ENCODE data around the gene TLR10. TPM values are rescaled to one million over a fixed set of nuclear protein-coding genes. Genes with fewer than 3 reads are reported as not detected.

Gene TLR10
- total RNA-seq, 1 experiment from 2014 or later, result not detected

GRCh38 chr4:38745881-38746280, 36.9 kb downstream of the TLR10 start:
- no peak overlapping the region for H3K9ac ChIP-seq (ENCODE audit: low read length)
- H3K27me3 ChIP-seq (ENCODE audit: low read length), result no peaks in the 10 kb centered on the region
- ChIA-PET CTCF (no interaction called here), POLR2A (ENCODE audit: unreplicated experiment) (interaction anchor here (0.7 kb wide), 1 partner anchor 181 kb away, joined by 11 read pairs; no protein-coding TSS in a partner anchor)
- H3K27ac ChIP-seq (ENCODE audit: low read length), result no peak overlapping the region
- H4K20me1 ChIP-seq (ENCODE audit: low read length), result no peaks in the 10 kb centered on the region
- intact Hi-C loops (cut with micrococcal nuclease), result no loop called here
- H3K36me3 ChIP-seq (ENCODE audit: low read depth, low read length), result no peaks in the 10 kb centered on the region
- no TSS peak for BruUV-seq (replicated peaks)
- H3K4me3 ChIP-seq (ENCODE audit: low read length), result no peak overlapping the region
- no peaks in the 10 kb centered on the region for H3K9me2 ChIP-seq (replicated peaks; ENCODE audit: low read length)
- no peaks in the 10 kb centered on the region for H3F3A ChIP-seq (ENCODE audit: low read length, unreplicated experiment)
- no peaks in the 10 kb centered on the region for H3K9me3 ChIP-seq (ENCODE audit: low read length)
- no peaks in the 10 kb centered on the region for H3K4me1 ChIP-seq (ENCODE audit: insufficient read depth, low read length)
- no peak overlapping the region for H3K4me2 ChIP-seq (ENCODE audit: low read length)
- DNase-seq (no peak), ATAC-seq (no peak)
- H2AFZ ChIP-seq (ENCODE audit: low read length), result no peak overlapping the region
- no peaks in the 10 kb centered on the region for H3K79me2 ChIP-seq (ENCODE audit: low read length)
- TF ChIP-seq CTCF (conservative IDR thresholded peaks at IDR 0.05; ENCODE audit: low read depth, low read length), result no peak
- TF ChIP-seq EZH2 (IDR thresholded peaks at IDR 0.05; ENCODE audit: low read length, unreplicated experiment), result no peak
- TF ChIP-seq EZH2phosphoT487 (IDR thresholded peaks at IDR 0.05; ENCODE audit: borderline replicate concordance, low read length), result no peak

GRCh38 chr4:38743866-38744265, 38.9 kb downstream of the TLR10 start:
- no peak for ATAC-seq
- H3K9ac ChIP-seq (ENCODE audit: low read length), result no peak overlapping the region
- H3K4me1 ChIP-seq (ENCODE audit: insufficient read depth, low read length), result no peaks in the 10 kb centered on the region
- no peaks in the 10 kb centered on the region for H3K79me2 ChIP-seq (ENCODE audit: low read length)
- H3K4me3 ChIP-seq (ENCODE audit: low read length), result no peak overlapping the region
- H3K4me2 ChIP-seq (ENCODE audit: low read length), result no peak overlapping the region
- ChIA-PET POLR2A (ENCODE audit: unreplicated experiment) (no interaction called here), CTCF (no interaction called here)
- BruUV-seq (replicated peaks), result no TSS peak
- no peaks in the 10 kb centered on the region for H4K20me1 ChIP-seq (ENCODE audit: low read length)
- no peaks in the 10 kb centered on the region for H3K9me2 ChIP-seq (replicated peaks; ENCODE audit: low read length)
- H3K9me3 ChIP-seq (ENCODE audit: low read length), result no peaks in the 10 kb centered on the region
- no peaks in the 10 kb centered on the region for H3K36me3 ChIP-seq (ENCODE audit: low read depth, low read length)
- no peak for TF ChIP-seq EZH2 (IDR thresholded peaks at IDR 0.05; ENCODE audit: low read length, unreplicated experiment)
- TF ChIP-seq CTCF (conservative IDR thresholded peaks at IDR 0.05; ENCODE audit: low read depth, low read length), result no peak
- TF ChIP-seq EZH2phosphoT487 (IDR thresholded peaks at IDR 0.05; ENCODE audit: borderline replicate concordance, low read length), result no peak
- H3K27me3 ChIP-seq (ENCODE audit: low read length), result no peaks in the 10 kb centered on the region
- intact Hi-C loops (cut with micrococcal nuclease), result no loop called here
- H2AFZ ChIP-seq (ENCODE audit: low read length), result no peak overlapping the region
- H3F3A ChIP-seq (ENCODE audit: low read length, unreplicated experiment), result no peaks in the 10 kb centered on the region
- DNase-seq, result no peak
- no peak overlapping the region for H3K27ac ChIP-seq (ENCODE audit: low read length)

- ChIA-PET POLR2A (ENCODE audit: unreplicated experiment) (no interaction called here), CTCF (no interaction called here)
- TF ChIP-seq CTCF (conservative IDR thresholded peaks at IDR 0.05; ENCODE audit: low read depth, low read length), result no peak
- TF ChIP-seq EZH2 (IDR thresholded peaks at IDR 0.05; ENCODE audit: low read length, unreplicated experiment), result no peak
- TF ChIP-seq EZH2phosphoT487 (IDR thresholded peaks at IDR 0.05; ENCODE audit: borderline replicate concordance, low read length), result no peak
- BruUV-seq (replicated peaks), result no TSS peak
- no peak overlapping the region for H3K27ac ChIP-seq (ENCODE audit: low read length)
- no peak overlapping the region for H2AFZ ChIP-seq (ENCODE audit: low read length)
- no peaks in the 10 kb centered on the region for H3K9me3 ChIP-seq (ENCODE audit: low read length)
- no peaks in the 10 kb centered on the region for H3K9me2 ChIP-seq (replicated peaks; ENCODE audit: low read length)
- H3F3A ChIP-seq (ENCODE audit: low read length, unreplicated experiment), result no peaks in the 10 kb centered on the region
- no peaks in the 10 kb centered on the region for H3K27me3 ChIP-seq (ENCODE audit: low read length)
- no peaks in the 10 kb centered on the region for H3K79me2 ChIP-seq (ENCODE audit: low read length)
- H3K4me1 ChIP-seq (ENCODE audit: insufficient read depth, low read length), result no peaks in the 10 kb centered on the region
- no peaks in the 10 kb centered on the region for H4K20me1 ChIP-seq (ENCODE audit: low read length)
- DNase-seq (no peak), ATAC-seq (no peak)
- no peak overlapping the region for H3K9ac ChIP-seq (ENCODE audit: low read length)
- no peaks in the 10 kb centered on the region for H3K36me3 ChIP-seq (ENCODE audit: low read depth, low read length)
- no peak overlapping the region for H3K4me3 ChIP-seq (ENCODE audit: low read length)
- intact Hi-C loops (cut with micrococcal nuclease), result no loop called here
- H3K4me2 ChIP-seq (ENCODE audit: low read length), result no peak overlapping the region
Observed at GRCh38 chr4:38740303-38740702, 42.5 kb downstream of the TLR10 start.

Measured in PC-3 (cell line).